Gastrocnemius medialis (tissue), 4 donors: Measurements from ENCODE around the gene NR1D1.

ENCODE experiments used
- POLR2A ChIP-seq, 2 donors: fragments of 450-650 bp; IDR thresholded peaks; one replicate each; pipeline ENCODE4 v1.6.1; 2017; ENCODE audit warnings: antibody characterized with exemption in 2 of 2, mild to moderate bottlenecking in 2 of 2, moderate library complexity in 2 of 2
- TF ChIP-seq, protein P1 (sequence below), 5 experiments: fragments of 450-650 bp in 3 of 5; fragments of 200-600 bp in 2 of 5; sonication (generic) in 2 of 5; IDR thresholded peaks in 4 of 5; conservative IDR thresholded peaks in 1 of 5; 1 replicate in 4 of 5; 2 replicates in 1 of 5; pipeline ENCODE4 v1.5.1; 2016 to 2019; ENCODE audit warnings: antibody characterized with exemption in 5 of 5, mild to moderate bottlenecking in 3 of 5, moderate library complexity in 3 of 5

DNA sequence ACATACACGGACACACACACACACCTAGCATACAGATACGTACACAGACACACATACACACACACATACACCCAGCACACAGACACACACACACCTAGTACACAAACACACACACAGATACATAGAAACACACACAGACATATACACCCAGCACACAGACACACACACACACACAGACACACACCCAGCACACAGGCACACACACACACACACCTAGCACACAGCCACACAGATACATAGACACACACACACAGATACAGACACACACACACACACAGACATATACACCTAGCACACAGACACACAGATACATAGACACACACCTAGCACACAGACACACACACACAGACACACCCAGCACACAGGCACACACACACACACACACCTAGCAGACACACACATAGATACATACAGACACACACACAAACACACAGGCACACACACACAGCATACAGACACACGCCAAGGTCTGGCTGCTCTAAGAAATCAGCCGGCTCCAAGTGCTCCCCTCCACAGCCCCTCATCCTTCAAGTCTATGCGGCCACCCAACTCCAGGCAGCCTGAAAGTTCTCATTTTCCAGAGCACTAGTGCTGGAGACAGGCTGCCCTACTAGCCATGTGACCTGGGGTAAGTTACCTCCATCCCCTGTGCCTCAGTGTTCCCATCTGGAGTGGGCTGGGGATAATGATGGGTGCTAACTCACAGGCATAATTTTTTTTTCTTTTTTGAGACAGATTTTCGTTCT lies 13.2 kb downstream of the NR1D1 start:
- no peak for TF ChIP-seq POLR2A (IDR thresholded peaks at IDR 0.05)
- TF ChIP-seq, protein P1, sequence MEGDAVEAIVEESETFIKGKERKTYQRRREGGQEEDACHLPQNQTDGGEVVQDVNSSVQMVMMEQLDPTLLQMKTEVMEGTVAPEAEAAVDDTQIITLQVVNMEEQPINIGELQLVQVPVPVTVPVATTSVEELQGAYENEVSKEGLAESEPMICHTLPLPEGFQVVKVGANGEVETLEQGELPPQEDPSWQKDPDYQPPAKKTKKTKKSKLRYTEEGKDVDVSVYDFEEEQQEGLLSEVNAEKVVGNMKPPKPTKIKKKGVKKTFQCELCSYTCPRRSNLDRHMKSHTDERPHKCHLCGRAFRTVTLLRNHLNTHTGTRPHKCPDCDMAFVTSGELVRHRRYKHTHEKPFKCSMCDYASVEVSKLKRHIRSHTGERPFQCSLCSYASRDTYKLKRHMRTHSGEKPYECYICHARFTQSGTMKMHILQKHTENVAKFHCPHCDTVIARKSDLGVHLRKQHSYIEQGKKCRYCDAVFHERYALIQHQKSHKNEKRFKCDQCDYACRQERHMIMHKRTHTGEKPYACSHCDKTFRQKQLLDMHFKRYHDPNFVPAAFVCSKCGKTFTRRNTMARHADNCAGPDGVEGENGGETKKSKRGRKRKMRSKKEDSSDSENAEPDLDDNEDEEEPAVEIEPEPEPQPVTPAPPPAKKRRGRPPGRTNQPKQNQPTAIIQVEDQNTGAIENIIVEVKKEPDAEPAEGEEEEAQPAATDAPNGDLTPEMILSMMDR (IDR thresholded peaks at IDR 0.05 in 4 of 5, conservative IDR thresholded peaks at IDR 0.05 in 1 of 5): no peak
